Stimulated activated CD8-positive, alpha-beta memory T cell treated with anti-CD3 and anti-CD28 coated beads, Interleukin-12 subunit alpha, Interleukin-12 subunit beta, amount 100 ng/mL, for 24 hours (primary cell): ENCODE data around the gene OR6K2.

Source experiments
- DNase-seq: peaks from one replicate; pipeline ENCODE4 v3.0.0-alpha.2; 2020; ENCODE audit errors: extremely low read depth

The OR6K2 gene

DNA sequence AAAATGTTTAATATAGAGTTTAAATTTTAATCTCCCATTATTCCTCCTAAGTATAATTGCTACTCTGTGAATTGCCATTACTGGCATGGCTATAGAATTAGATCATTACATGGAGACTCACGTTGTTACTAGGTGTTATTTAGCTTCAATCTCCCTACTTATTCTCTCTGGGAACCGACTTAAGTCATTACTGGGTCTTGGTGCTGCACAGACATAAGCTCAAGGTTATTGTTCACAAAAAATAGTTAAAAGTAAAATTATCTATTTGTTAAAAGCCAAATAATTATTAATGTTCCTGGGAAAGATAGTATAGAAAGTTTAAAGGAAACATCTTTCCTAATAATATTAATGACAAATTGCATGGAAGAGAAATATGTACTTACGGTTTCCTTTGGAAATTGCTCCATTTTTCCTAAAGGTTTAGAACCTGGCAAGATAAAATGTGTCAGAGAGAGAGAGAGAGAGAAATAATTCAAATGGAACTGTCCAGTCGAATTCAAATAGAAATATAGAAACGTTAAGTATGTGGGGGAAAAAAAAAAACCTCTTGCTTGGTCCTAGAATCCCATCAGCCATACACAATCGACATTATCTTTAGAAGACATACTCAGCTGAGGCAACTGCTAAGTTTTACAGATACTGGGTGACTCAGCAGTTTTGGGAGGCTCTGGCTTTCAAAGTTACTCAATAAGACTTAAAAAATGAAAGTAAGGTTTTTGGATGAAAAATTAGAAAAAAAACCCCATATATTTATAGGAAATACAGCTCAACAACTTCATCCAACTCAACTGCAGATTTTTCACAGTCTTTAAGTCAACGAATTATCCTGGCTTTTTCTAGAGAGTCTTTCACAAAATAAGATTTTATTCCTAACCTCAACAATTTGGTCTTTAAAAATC is 14.1 kb downstream of the OR6K2 start, which contains the start of gene SPTA1:
Gene SPTA1 (minus strand): TSS at position 605 of the 899 bp plus-strand sequence. CDS start 198 bp downstream, at position 407.
- no peak for DNase-seq

DNA sequence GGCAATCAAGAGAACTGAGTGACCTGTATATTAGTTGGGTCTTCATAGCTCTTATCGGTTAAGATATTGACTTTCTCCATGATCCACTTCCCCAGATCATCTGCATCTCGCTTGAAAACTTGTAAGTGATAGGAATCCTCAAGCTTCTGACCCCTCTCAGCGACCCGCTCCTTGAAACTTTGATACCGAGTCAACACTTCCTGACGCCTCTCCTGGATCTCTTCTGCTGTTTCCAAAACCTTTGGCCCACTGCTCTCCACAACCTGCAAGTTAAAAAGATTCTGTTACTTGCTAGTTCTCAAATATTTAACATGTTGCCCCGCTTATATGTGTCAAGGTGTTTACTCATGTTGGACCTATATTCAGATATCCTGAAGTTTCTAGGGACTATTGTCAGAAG is 15.4 kb downstream of the OR6K2 start:
- DNase-seq, result no peak

DNA sequence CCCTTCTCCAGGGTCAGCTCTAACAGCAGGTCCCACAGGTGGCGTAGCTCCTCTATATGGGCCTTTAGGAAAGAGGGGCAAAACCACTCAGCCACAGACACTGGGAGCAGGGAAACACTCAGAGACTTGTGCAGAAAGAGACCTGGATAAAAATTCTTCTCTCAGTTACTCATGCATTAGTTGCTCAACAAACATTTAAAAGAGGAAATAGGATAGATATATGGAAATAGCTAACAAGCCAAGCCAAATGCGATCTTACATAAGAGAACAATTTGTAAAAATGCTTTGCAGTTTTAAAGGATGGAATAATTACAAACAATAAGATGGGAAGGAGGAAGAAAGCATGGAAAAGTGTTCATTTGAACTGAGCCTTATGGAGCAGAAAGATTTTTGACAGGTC is 18.8 kb downstream of the OR6K2 start:
- DNase-seq, result no peak

DNA sequence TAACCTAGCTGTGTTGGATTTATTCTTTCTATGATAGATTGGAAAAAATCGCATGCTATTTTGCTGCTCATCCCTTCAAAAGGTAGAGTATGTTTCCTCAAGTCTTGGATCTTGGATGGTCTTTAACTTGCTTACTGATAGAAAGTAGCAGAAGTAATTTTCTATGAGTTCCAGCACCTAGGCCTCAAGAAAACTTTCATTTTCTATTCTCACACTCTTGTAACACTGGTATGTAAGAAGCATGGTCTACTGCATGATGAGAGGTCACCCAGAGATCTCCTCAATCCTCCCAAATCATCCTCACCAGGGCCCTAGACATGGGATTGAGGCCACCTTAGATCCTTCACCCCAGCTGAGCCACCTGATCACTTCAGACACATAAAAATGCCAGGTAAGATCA is 21.2 kb downstream of the OR6K2 start:
- no peak for DNase-seq

DNA sequence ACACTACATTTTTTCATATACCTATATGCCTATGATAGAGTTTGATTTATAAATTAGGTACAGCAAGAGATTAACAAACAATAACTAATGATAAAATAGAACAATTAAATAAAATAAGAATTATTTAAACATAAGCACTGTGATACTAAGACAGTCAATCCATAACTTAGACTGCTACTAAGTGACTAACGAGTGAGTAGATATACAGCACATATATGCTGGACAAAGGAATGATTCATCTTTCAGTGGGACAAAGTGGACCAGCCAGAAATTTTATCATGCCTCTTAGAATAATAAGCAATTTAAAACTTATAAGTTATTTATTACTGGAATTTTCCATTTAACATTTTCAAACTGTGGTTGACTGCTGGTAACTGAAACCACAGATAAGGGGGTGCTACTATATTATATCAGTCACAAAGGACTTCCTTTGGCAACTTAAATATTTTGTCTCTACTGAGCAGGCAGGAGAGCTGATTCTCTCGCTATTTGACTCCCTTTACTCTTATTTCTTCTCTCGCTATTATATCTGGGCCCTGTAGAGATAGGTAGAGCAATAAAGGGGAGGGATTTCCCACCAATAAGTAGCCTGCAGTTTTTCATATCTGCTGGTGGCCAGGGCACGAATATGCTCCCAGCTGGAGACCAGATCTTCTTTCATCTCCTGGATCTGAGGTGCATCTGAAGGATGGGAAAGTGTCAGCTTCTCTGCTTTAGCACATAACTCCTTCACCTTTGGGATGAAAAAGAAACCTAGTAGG is 24.7 kb downstream of the OR6K2 start:
- DNase-seq, result no peak

DNA sequence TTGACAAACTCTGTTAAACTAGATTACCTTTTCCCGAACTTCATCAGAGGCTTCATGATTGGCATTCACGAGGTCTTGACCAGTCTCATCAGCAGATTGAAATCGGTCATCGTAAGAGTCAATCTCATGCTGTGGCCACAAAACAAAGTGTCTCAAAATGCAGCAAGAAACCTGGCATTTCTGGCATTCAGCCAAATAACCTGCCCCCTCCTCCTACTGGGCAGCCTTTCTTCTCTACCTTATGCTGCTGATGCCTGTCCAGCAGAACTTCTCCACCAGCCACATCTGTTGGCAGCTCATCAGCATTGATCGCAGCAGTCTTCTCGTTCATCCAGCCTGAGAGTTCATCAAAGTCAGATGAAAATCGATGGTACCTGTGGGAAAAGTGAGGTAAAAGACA is 26.1 kb downstream of the OR6K2 start:
- no peak for DNase-seq

DNA sequence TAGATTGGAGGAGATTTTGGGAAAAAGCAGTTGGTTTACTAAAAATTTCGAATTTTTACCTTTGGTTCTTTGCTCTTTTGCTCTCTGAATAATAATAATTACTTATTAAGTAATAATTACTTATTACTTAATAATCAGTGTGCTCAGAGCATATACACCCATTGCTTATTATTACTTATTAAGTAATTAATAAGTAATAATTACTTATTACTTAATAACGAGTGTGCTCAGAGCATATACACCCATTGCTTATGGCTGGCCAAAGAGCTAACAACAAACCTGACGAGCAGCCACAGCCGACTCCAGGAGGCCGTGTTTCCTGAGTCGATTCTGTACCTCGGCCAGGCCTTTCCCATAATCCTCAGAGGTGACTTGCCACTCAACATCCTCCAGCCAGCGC is 34.4 kb downstream of the OR6K2 start:
- no peak for DNase-seq

DNA sequence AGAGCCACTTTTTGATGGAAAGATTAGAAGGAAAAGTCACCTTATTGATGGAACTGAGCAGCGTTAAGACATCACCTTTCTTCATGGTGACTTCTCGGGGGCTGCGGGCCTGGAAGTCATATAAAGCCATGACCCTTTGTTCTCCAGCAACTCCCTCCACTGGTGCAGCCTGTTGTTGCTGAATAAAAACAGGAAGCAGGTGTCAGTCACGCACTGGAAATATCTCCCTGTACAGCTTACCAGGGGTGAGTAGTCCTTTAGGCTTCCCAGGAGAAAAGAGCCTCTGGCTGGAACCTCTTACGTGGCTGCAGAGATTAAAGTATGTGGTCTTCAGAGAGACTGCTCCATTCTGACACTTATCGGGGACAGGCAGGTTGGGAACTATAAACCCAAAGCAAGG is 45.9 kb downstream of the OR6K2 start:
- DNase-seq, result no peak

DNA sequence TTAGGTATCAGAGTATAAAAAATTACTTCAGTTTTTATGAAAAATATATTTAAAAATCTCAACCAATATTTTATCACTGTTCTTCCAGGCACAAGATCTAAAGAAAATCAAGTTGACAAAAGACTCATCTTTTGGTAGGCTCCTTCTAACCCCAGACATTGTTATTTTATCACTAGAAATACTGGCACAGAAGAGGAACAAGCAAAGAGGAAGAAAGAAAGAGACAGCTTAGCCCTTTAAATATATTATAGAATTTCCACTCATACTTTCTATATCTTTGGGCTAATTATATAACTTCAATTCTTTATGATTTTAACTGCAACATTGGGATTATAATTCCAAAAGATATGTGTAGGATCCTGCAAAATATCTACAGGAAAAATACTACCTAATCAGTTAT is 46.4 kb downstream of the OR6K2 start:
- no peak for DNase-seq

DNA sequence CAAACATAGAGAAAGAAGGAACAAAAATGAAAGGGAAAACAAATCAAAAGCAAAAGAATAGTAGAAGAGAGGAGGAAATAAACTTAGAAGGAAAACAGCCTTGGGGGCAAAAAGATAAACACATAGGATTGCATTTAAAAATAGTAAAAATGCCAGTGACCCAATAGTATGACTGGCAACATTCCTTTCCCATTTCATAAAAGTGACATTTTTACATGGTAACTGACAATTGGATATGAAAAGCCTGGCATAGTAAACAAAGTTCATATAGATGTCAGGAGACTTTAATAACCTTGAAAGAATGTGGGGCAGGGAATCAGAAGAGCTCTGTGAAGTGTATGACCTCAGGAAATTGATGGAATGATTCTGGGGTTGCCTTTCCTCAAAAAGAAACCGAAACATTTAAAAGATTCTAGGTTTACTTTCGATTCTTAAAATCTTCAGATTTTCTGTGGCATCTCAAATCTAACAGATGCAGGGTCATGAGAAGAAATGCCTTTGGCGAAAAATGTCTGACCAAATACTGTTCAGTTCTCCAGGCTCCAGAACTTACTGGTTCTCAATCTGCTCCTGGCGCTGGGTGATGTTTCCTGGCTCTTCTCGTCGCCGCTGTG is 47.6 kb downstream of the OR6K2 start:
- DNase-seq, result no peak
